Sigmoid colon (tissue), 7 donors: Measurements from ENCODE around the gene GCNT2. TPM values are rescaled to one million over a fixed set of nuclear protein-coding genes. Genes with fewer than 3 reads are reported as not detected.
A peak's percentile ranks its signal among the peaks of the same experiment; 100 is the strongest.
"Not testable (repeated sequence)": the region's sequence is repeated elsewhere in the genome, so short reads cannot be mapped to it uniquely, and the experiment has no call there.

Experiments
- DNase-seq: peaks from one replicate; pipeline ENCODE4 v3.0.0-alpha.2; 2019
- H3K27ac ChIP-seq, 4 donors: fragments of 200-600 bp; sonication (generic); one replicate each; pipeline ENCODE4 v1.5.1; 2016 to 2019; ENCODE audit warnings: mild to moderate bottlenecking in 1 of 4
- H3K27me3 ChIP-seq, 3 donors: fragments of 200-600 bp; sonication (generic); one replicate each; pipeline ENCODE4 v1.5.1; 2019; ENCODE audit warnings: mild to moderate bottlenecking in 1 of 3
- H3K36me3 ChIP-seq, 4 donors: fragments of 200-600 bp; sonication (generic); one replicate each; pipeline ENCODE4 v1.5.1; 2016 to 2019
- H3K4me1 ChIP-seq, 4 donors: fragments of 200-600 bp; sonication (generic); one replicate each; pipeline ENCODE4 v1.5.1; 2017 to 2019
- H3K4me3 ChIP-seq, 4 donors: fragments of 200-600 bp; sonication (generic); one replicate each; pipeline ENCODE4 v1.5.1; 2017 to 2019; ENCODE audit warnings: mild to moderate bottlenecking in 2 of 4, moderate library complexity in 1 of 4
- H3K9me3 ChIP-seq, 4 donors: fragments of 200-600 bp in 3 of 4; sonication (generic) in 3 of 4; one replicate each; pipeline versions ENCODE4 v1.5.1 to v1.6.1; 2013 to 2019
- EP300 ChIP-seq, 4 donors: sonication (generic); formaldehyde crosslinking; IDR thresholded peaks; one replicate each; pipeline ENCODE4 v1.6.1; 2017; ENCODE audit warnings: antibody characterized with exemption in 4 of 4
- POLR2A ChIP-seq, 2 donors: fragments of 450-650 bp; IDR thresholded peaks; one replicate each; pipeline ENCODE4 v1.6.1; 2016; ENCODE audit warnings: antibody characterized with exemption in 2 of 2, mild to moderate bottlenecking in 2 of 2, moderate library complexity in 2 of 2
- POLR2AphosphoS5 ChIP-seq, 4 donors: sonication (generic); formaldehyde crosslinking; IDR thresholded peaks; one replicate each; pipeline ENCODE4 v1.6.1; 2017; ENCODE audit warnings: antibody characterized with exemption in 4 of 4
- WGBS, 2 donors: extraction: QIAGEN DNeasy Blood & Tissue Kit; methylation state at CpG; one replicate each; pipeline ENCODE4 v1.1.7; 2013; 5-methylcytosine and 5-hydroxymethylcytosine counted together
- intact Hi-C: fragments of 100-400 bp; cut with DNase I; formaldehyde crosslinking; loops from one replicate; pipeline ENCODE4 v1.15.1; 2023
- polyA plus RNA-seq, 3 donors: library from polyadenylated mRNA; stranded (reverse); fragments of 200-250 nt; gene quantifications; one replicate each; pipeline ENCODE4 v1.2.3, GENCODE V29; 2013
- total RNA-seq, 4 donors: library from RNA; depleted of rRNA; stranded (reverse); fragments of >200 nt; gene quantifications; one replicate each; pipeline ENCODE4 v1.1.0, GENCODE V29; 2016
- TF ChIP-seq, protein P1 (sequence below), 4 experiments: fragments of 450-650 bp in 3 of 4; fragments of 200-600 bp in 1 of 4; IDR thresholded peaks; one replicate each; pipeline ENCODE4 v1.5.1; 2016 to 2019; ENCODE audit warnings: antibody characterized with exemption in 4 of 4, mild to moderate bottlenecking in 3 of 4, moderate library complexity in 2 of 4
- donor health status: healthy with polysubstance abuse.
- donor health status: Bipolar disorder and iron deficiency.
- donor health status: healthy.

Gene GCNT2
- total and polyA plus RNA-seq, 7 donors = 2.4 to 26.9 (median 13.2) TPM

DNA sequence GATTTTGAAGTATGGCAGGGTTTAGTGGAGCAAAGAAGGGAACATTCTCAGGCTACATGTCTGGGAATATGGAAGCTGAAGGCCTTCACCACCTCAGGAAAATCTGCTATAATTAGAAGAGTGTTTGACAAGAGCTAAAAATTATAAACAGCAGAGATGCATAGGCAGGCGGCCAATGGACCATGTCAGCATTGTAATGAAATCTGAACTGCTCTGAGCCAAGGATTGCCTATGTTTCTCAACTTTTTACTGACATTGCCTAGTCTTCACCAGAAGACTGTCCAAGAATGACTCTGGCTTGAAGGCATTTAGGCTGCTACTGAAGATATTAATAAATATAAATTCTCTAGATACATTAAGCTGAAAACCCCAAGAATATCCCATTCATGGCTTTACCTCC is 89.1 kb downstream of the GCNT2 start:
- Histone ChIP-seq H3K4me3 (no peak overlapping the region), H3K27me3 (no peaks in the 10 kb centered on the region), H3K9me3 (no peaks in the 10 kb centered on the region), H3K36me3 (no peaks in the 10 kb centered on the region), H3K4me1 (peaks cover 0 to 56% (median 45%) of the 10 kb centered on the region in 4 donors), H3K27ac (peak overlapping the region; percentile 57 to 80 (median 70))
- intact Hi-C loops = loop anchor here (5.0 kb wide), 2 partner anchors 53 to 98 kb away; no protein-coding TSS in a partner anchor
- 77 to 87% methylated on average over 1 of the region's 1 CpG for WGBS, 2 donors
- peak; percentile 89 for DNase-seq
- TF ChIP-seq POLR2AphosphoS5 (IDR thresholded peaks at IDR 0.05) (peak; percentile 21 to 65 (median 56)), POLR2A (IDR thresholded peaks at IDR 0.05) (no peak)
- TF ChIP-seq, protein P1, sequence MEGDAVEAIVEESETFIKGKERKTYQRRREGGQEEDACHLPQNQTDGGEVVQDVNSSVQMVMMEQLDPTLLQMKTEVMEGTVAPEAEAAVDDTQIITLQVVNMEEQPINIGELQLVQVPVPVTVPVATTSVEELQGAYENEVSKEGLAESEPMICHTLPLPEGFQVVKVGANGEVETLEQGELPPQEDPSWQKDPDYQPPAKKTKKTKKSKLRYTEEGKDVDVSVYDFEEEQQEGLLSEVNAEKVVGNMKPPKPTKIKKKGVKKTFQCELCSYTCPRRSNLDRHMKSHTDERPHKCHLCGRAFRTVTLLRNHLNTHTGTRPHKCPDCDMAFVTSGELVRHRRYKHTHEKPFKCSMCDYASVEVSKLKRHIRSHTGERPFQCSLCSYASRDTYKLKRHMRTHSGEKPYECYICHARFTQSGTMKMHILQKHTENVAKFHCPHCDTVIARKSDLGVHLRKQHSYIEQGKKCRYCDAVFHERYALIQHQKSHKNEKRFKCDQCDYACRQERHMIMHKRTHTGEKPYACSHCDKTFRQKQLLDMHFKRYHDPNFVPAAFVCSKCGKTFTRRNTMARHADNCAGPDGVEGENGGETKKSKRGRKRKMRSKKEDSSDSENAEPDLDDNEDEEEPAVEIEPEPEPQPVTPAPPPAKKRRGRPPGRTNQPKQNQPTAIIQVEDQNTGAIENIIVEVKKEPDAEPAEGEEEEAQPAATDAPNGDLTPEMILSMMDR (IDR thresholded peaks at IDR 0.05) = no peak

DNA sequence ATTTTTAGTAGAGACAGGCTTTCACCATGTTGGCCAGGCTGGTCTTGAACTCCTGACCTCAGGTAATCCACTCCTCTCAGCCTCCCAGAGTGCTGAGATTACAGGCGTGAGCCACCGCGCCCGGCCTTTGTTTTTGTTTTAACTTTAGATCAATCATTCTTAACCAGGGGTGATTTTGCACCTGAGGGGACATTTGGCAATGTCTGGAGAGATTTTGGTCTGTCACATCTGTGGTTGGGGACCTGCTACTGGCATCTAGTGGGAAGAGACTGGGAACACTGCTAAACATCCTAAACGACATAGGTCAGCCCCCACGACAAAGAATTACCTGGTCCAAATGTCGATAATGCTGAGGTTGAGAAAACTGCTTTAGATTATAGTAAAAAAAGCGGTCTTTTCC is 91.0 kb downstream of the GCNT2 start:
- WGBS, 2 donors = 87 to 93% methylated on average over 8 of the region's 8 CpGs
- Histone ChIP-seq H3K4me1 (peaks cover 0 to 58% (median 45%) of the 10 kb centered on the region in 4 donors), H3K27me3 (no peaks in the 10 kb centered on the region), H3K36me3 (no peaks in the 10 kb centered on the region), H3K4me3 (no peak overlapping the region), H3K27ac (peak overlapping the region; percentile 56 to 80 (median 69)), H3K9me3 (no peaks in the 10 kb centered on the region)
- DNase-seq = no peak
- intact Hi-C loops = loop anchor here (5.0 kb wide), 2 partner anchors 55 to 100 kb away; no protein-coding TSS in a partner anchor
- no peak for TF ChIP-seq POLR2A (IDR thresholded peaks at IDR 0.05)
- no peak for TF ChIP-seq POLR2AphosphoS5 (IDR thresholded peaks at IDR 0.05)
- TF ChIP-seq, protein P1 (IDR thresholded peaks at IDR 0.05) = no peak
- no peak for TF ChIP-seq EP300 (IDR thresholded peaks at IDR 0.05)

DNA sequence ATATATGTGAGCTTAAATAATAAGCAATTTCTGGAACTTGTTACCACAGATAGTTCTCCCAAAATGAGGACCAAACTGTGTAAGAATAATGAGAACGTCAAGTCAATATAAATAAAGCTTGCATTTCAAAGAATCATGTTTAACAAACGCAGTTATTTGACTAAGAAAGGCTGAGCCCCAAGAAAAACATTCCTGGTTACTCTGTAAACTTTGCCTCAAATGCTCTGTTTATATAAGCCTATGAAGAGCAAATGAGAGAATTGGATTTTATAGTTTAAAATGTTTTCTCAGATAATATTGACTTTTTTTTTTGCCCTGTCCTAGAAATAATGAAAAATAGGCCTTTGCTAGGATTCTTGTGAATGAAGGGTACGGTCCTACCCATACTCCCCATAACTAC is 91.9 kb downstream of the GCNT2 start:
- no peak overlapping the region for H3K4me3 ChIP-seq
- 18 to 51% methylated on average over 3 of the region's 3 CpGs for WGBS, 2 donors
- no peaks in the 10 kb centered on the region for H3K36me3 ChIP-seq
- no peaks in the 10 kb centered on the region for H3K27me3 ChIP-seq
- intact Hi-C loops = loop anchor here (5.0 kb wide), 2 partner anchors 56 to 101 kb away; no protein-coding TSS in a partner anchor
- peaks cover 0 to 54% (median 48%) of the 10 kb centered on the region in 4 donors for H3K4me1 ChIP-seq
- TF ChIP-seq EP300 (IDR thresholded peaks at IDR 0.05) (no peak), POLR2A (IDR thresholded peaks at IDR 0.05) (no peak), POLR2AphosphoS5 (IDR thresholded peaks at IDR 0.05) (no peak)
- TF ChIP-seq, protein P1 (IDR thresholded peaks at IDR 0.05) = no peak
- H3K27ac ChIP-seq = peak overlapping the region; percentile 56 to 80 (median 69)
- H3K9me3 ChIP-seq = no peaks in the 10 kb centered on the region
- no peak for DNase-seq

DNA sequence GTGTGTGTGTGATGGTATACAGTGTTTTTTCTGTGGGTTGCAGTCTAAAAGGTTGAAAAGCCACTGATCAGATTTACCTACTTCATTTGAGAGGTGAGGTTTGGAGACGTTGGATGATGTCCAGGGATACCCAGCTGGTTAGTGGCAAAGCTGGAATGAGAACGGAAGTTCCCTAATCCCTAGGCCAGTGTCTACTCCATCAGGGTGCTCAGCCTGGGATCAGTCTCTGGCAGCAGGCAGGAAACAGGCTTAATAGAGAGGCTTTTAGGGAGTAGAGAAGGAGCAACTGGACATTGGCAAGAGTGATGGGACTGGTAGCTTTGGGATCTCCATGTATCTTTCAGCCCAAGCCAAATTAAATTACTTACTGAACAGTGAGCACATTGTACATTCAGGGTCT is 92.6 kb downstream of the GCNT2 start:
- no peaks in the 10 kb centered on the region for H3K36me3 ChIP-seq
- DNase-seq = no peak
- no peaks in the 10 kb centered on the region for H3K27me3 ChIP-seq
- 49 to 61% methylated on average over 2 of the region's 2 CpGs for WGBS, 2 donors
- TF ChIP-seq EP300 (IDR thresholded peaks at IDR 0.05) (no peak), POLR2AphosphoS5 (IDR thresholded peaks at IDR 0.05) (no peak), POLR2A (IDR thresholded peaks at IDR 0.05) (no peak)
- TF ChIP-seq, protein P1 (IDR thresholded peaks at IDR 0.05) = no peak
- H3K9me3 ChIP-seq = no peaks in the 10 kb centered on the region
- intact Hi-C loops = loop anchor here (5.0 kb wide), 2 partner anchors 56 to 101 kb away; no protein-coding TSS in a partner anchor
- H3K27ac ChIP-seq = peak overlapping the region; percentile 56 to 80 (median 69)
- H3K4me1 ChIP-seq = peaks cover 0 to 59% (median 52%) of the 10 kb centered on the region in 4 donors
- H3K4me3 ChIP-seq = no peak overlapping the region

DNA sequence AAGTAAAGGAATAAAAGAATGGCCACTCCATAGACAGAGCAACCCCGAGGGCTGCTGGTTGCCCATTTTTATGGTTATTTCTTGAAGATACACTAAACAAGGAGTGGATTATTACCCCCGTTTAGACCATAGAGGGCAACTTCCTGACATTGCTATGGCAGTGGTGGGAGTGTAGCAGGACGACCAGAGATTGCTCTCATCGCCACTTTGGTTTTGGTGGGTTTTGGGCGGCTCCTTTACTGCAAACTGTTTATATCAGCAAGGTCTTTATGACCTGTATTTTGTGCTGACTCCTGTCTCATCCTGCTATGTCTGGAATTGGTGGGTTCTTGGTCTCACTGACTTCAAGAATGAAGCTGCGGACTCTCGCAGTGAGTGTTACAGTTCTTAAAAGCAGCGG is 94.5 kb downstream of the GCNT2 start:
- WGBS, 2 donors = 68 to 85% methylated on average over 8 of the region's 8 CpGs
- DNase-seq = no peak
- H3K27me3 ChIP-seq = no peaks in the 10 kb centered on the region
- intact Hi-C loops = no loop called here
- no peak overlapping the region for H3K4me3 ChIP-seq
- H3K4me1 ChIP-seq = peaks cover 0 to 56% (median 41%) of the 10 kb centered on the region in 4 donors
- no peaks in the 10 kb centered on the region for H3K9me3 ChIP-seq
- no peaks in the 10 kb centered on the region for H3K36me3 ChIP-seq
- TF ChIP-seq POLR2AphosphoS5 (IDR thresholded peaks at IDR 0.05) (no peak), EP300 (IDR thresholded peaks at IDR 0.05) (no peak), POLR2A (IDR thresholded peaks at IDR 0.05) (no peak)
- TF ChIP-seq, protein P1 (IDR thresholded peaks at IDR 0.05) = no peak
- peak overlapping the region in 3 of 4 donors; percentile 40 to 80 (median 64) for H3K27ac ChIP-seq

DNA sequence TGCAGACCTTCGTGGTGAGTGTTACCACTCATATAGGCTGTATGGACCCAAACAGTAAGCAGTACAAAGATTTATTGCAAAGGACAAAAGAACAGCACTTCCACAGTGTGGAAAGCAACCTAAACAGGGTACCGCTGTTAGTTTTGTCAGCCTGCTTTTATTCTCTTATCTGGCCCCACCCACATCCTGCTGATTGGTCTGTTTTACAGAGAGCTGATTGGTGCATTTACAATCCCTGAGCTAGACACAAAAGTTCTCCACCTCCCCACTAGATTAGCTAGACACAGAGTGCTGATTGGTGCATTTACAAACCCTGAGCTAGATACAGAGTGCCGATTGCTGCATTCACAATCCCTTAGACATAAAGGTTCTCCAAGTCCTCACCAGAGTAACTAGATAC is 95.1 kb downstream of the GCNT2 start:
- H3K9me3 ChIP-seq, H3K27me3 ChIP-seq, intact Hi-C loops, H3K36me3 ChIP-seq, H3K4me3 ChIP-seq, DNase-seq: not testable (repeated sequence)
- peaks cover 0 to 54% (median 39%) of the 10 kb centered on the region in 4 donors for H3K4me1 ChIP-seq
- WGBS, 2 donors = 82 to 95% methylated on average over 3 of the region's 3 CpGs
- H3K27ac ChIP-seq = peak overlapping the region; percentile 24 to 80 (median 52)
